Hematopoietic multipotent progenitor cell (in vitro differentiated cells): Measurements from ENCODE around the gene HNMT. TPM values are rescaled to one million over a fixed set of nuclear protein-coding genes. Genes with fewer than 3 reads are reported as not detected.

Experiments used
- DNase-seq, 3 donors: peaks; one replicate each; pipeline ENCODE4 v3.0.0-alpha.2; 2011 to 2015; ENCODE audit warnings: low read depth in 2 of 3, low spot score in 2 of 3
- total RNA-seq: library from RNA; depleted of rRNA; stranded (reverse); fragments of >200 nt; gene quantifications from one replicate; pipeline ENCODE4 v1.2.3, GENCODE V29; 2012

Gene HNMT
- total RNA-seq, 1 donor = 1.1 TPM

DNA sequence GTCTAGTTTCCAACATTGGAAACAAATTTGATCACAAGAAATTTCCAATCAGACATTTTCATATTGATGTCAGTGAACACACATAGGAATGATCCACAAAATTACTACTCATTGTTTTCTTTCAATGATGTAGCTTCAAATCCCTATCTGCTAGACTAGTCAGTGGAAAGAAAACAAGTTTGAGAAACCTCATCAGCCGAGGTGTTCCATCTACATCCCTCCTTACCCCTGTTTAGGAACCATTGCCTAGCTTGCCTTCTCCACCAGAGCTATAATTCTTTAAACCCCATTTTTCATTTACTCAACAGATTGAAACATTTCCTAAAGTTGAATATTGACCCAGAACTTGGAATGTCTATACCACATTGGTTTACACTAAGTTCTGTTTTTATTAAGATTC is 45.3 kb downstream of the HNMT start:
- DNase-seq = no peak

DNA sequence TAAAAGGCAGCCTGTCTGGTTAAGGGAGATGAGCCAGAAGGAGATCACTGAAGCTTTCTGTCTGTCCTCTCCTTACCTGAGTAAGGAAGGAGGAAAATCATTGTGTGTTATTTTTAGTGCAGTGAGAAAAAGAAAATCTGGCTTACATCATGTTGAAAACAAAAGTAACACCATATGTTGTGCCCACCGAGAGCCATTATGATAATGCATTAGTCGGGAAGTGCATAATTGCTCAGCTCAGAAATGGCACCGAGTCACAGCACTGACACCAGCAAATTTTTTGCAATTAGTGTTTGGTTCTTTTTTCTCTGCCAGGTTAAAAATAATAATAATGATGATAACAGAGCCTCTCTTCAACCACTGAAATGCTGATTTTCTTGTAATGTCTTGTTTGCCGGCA is 46.6 kb downstream of the HNMT start:
- no peak for DNase-seq

DNA sequence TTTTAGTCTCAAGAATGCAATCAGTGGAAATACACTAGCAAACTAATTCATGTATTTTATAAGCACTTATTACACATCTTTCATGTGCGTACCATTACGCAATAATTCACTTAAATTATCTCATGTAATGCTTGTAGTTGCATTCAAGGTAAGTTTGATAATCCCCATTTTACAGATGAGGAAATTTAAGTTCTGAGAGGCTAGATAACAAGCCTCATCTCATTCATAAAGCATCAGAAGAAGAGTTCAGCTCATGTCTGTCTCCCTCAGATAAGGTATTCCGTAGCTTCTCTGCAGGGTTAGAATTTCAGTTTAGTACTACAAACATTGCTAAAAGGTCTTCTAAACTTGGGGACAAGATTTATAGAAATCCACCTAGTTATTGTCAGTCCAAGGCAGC is 47.8 kb downstream of the HNMT start:
- DNase-seq = no peak

DNA sequence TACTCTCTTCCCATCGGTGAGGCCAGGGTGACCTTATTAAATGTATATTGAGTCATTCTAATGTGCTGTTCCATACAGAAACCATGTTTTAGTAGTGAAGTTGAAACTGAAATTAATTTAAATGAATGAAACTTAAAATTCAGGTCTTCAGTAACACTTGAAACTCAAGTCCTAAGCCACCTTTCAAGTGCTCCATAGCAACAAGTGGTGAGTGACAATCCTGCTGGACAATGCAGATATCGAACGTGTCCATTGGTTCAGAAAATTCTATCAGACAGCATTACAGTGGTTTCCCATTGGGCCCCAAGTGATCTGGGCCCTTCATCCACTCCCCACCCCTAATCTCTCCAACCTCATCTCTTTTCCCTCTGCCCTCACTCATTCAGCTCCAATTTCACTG is 48.7 kb downstream of the HNMT start:
- DNase-seq = no peak

DNA sequence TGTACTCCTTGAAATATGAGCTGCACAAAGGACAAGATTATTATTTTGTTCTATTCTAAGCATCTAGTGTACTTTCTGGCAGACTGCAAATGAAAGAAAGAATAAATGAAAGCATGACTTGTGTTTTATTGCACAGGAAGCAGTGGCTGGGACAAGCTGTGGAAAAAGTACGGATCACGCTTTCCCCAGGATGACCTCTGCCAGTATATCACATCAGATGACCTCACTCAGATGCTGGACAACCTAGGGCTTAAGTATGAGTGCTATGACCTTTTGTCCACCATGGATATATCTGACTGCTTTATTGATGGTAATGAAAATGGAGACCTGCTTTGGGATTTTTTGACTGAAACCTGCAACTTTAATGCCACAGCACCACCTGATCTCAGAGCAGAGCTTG is 49.4 kb downstream of the HNMT start:
- no peak for DNase-seq

DNA sequence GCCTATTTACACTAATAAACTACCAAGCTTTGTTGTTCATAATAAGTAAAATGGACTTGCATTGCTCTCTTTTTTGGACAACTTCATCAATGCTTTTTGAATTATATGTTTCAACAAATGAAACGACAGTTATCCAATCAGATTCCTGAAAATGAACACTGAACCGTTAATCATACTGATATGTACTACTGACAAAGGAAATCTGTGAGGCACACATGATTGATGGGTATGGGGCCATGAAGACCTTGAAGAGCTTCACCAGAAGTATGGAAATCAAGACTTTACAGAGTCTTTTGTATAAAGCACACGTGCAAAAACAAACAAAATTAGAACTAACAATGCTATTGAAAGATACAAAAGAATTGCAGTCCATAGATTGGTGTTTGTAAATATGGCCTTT is 51.2 kb downstream of the HNMT start:
- DNase-seq = no peak

DNA sequence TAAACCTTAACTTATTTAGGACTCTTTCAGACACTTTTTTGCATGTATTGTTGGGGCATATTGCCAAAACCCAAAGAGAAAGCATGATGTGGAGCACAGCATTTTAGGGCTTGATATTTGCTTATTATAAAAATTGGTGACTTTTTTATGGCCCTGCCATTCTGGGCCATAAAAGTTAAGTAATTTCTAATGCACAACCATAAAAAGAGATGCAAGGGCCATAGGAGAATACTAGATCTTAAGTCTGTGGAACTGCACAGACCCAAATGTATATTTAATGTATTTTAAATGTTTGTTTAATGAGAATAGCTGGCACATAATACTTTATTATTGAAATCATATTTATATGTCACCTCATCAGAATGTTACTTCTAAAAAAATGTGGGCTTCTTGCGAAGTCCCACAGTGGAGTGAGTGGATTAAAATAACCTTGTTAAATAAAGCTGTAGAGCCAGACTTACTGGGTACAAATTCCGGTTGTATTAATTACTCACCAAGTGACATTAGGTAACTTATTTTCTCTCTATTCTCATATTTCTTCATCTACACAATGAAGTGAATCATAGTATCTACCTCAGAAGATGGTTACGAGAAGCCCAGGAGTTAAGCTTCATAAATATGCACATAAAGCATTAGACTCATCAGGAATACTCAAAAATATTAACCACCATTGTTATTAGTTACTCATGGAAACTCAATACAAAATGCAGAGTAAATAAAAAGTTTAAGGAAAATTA is 52.2 kb downstream of the HNMT start:
- no peak for DNase-seq

DNA sequence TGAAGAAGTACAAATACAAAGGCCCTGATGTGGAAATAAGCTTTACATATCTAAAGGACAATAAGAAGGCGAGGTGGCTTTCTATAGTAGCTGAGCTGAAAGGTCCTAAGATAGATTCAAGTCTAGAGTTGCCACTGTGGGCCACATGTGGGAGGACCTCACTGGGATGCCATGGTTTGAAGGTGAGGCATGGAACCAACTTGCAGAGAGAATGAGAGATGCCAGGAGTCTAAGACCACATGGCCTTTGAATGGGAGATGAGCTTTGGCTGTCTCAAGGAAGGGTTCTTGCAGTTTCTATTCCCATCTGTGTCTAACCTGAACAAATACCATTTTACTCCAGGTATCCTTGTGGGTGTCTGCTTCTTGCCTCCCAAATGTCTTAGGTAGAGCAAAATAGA is 53.6 kb downstream of the HNMT start:
- no peak for DNase-seq

DNA sequence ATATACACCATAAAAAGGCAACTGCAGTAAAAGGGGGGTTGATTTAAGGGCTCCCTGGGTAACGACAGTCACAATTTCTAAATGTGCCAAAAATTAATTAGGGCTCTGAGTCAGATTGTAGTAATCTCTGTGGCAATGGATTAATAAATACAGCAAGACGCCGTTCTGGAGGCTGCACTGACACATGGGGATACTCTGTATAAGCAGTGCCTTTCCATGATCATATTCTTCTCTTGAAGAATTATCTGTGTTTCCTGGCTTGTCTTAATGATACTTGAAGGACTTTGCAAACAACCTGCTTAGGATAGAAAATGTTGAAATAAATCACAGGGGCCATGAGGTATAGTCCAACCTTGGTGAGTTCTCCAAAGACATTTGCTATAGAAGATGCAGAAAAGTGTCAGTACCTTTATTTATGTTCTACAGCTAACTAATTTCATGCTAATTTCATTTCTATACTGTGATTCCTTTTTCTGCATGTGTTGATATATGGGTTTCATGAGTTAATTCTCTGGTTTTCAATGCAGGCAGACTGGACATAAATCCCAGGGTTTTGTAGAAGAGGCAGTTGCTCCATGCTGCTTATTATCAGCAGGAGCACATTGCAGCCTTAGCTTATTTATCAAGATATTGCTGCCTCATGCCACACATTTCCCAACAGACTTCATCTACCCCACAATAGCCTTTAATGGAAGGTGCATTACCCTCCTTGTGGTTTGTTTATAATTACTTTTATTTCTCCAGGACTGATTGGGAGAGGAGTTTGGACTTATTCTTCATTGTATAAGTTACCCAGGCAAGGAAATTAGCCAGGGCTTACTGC is 54.8 kb downstream of the HNMT start:
- DNase-seq = no peak

DNA sequence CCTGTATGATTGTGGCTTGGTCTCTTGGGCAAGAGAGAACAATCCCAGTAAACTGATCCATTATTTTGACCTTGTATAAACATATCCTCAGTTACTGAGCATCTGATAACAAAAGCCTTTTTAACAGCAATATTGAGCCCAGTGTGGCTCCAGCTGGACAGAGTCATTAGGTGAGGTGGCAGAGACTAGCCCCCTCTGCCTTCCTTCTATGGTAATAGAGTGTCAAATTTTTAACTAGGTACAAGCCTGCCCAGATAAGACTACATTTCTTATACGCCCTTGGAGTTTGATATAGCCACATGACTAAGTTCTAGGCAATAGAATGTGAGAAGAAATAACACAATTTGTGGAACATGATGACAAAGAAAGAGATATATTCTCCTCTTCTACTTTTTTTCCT is 56.2 kb downstream of the HNMT start:
- DNase-seq = no peak

DNA sequence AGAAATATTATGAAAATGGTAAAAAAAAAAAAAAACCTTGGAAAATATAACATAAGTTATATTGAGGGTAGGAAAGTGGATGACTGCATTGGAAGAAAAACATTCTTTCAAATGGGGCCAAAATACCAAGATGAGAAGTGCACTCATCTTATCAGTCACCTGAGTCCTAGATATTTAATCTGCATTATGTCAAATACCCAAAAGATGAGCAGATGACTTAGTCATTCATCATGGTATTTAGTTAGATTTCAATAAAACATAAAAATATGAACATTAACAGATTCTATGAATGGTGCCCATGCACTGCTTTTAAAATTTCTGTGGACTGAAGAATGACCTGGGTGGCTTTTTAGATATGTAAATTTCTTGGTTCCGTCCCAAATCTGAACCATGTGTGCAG is 56.9 kb downstream of the HNMT start:
- DNase-seq = no peak

DNA sequence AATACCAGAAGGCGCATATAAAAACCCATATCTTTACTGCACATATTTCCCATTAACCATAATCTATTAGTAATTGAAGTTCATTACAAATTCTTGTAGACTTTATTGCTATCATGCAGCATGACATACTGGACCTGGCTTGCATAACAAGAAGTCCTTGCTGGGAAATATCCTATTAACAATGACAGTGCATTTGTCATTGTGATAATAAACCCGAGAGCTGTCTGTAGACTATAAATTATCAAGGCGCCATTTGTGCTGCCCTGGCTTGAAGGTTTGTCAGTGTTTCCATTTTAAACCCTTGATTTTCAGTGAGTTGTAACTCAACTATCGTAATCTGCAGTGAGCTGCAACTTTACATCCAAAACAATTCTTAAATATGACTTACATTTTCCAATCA is 59.0 kb downstream of the HNMT start:
- no peak for DNase-seq

DNA sequence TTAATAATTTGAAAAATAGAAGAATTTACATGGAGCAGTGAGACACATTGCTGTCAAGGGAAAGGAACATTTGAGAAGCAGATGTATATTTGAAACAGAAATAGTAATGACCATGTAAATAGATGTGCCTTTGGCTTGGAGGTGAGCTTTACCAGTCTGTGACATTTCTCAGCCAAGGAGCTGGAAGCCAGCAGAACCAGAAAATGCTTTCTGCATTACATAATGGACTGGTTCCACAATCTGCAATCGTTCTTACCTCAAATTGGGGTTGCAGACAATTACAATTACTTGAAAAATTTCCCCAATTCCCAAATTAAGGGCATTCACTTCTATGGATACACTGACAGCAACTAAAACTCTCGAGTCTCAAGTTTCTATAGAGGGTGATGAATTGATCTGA is 59.7 kb downstream of the HNMT start:
- no peak for DNase-seq

DNA sequence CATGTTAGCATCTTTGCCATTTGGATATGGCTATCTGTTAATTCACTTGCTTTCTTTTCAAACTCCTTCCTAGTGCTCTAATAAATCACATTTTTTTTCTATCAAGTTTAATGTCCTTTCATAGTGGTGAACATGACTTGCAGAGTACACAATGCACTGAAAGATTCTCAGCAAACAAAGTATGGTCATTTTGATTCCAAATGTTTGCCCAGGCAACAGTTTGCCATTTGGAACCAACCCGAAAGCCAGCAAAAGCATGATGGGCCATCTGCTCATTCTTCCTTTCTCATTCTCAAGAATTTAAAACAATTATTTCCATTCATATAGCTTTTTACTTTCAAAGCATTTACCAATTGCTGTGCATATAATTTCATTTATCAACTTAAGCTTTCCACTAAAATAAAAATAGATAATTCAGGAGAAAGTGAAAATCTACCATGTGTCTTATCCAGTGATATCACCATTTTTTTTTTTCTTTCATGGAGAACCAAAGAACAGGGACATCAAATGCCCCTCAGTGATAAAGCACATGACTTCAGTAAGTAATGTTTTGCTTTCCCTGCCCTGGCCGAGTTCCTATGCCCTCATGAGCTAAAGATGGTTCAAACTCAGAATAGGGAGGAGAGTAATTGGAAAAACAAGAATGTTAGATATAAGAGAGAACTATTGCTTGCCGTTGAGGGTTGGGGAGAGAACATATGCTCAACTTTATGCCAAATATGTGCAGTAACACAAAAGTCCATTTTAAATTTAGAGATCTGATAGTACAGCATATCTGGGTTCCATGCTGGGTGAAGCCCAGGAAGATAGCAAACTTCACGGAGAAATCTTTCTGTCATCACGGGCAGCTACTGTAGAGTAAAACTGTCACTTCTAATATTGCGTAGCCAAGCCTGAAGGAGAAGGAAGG is 62.1 kb downstream of the HNMT start:
- no peak for DNase-seq

DNA sequence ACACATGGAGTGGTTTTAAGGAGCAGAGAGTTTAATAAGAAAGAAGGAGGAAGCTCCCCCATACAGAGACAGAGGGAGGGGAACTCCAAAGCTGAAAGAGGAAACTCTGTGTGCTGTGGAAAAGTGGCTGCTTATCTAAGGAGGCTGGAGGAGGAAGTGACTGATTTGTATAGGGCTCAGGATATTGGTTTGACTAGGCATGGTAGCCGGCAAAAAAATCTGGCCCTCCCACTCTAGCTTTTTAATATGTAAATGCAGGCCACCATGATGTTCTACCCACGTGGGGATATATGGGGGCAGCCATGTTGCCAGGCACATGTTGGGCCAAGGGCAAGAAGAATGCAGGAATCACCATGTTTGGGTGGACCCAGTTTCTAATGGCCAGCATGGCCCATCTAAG is 64.3 kb downstream of the HNMT start:
- DNase-seq = peak in 2 of 3 donors; percentile 67 to 82

DNA sequence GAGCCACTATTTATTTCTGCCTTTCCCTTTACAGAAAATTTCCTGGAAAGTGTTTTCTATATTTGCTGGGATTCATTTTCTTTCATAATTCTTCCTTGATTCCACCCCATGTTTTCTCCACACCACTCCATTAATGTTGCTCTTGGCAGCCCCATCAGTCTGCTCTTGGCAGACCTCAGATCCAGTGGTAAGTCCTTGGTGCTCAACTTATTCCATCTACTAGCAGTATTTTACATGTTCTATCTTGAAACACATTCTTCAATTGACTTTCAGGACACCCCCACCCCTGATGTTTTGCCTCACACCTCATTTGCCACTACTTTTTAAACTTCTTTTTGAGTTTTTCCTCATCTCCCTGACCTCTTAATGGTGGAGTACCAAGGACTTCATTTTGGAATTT is 65.0 kb downstream of the HNMT start:
- DNase-seq = no peak

DNA sequence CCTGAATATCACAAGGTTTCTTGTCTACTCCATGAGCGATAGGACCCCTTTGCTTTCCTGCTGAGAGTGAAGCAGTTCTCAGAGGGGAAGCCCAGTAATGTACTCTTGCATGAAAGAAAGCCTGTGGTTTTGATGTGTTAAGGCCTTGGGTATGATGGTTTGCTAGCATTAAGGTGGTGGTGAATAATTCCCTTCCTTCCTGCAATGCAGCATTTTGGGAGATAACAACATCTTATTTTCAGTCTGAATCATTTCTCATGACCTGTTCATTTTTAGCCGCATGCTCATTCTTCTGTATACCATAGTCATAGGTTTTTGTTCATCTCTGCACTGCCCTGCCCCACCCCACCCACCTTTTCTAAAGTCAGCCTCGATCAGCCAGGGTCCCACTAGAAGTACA is 66.2 kb downstream of the HNMT start:
- DNase-seq = no peak

DNA sequence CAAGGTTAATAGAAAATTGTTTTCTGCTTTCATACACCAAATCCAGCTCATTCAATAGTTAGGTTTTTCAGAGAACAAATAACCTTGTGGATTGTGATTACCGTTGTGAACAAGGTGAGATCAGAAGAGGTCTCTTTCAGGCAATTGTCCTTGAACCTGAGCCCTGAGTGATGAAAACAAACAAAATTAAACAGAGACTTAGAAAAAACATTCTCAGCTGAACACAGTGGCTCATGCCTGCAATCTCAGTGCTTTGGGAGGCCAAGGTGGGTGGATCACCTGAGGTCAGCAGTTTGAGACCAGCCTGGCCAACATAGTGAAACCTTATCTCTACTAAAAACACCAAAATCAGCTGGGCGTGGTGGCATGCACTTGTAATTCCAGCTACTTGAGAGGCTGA is 68.1 kb downstream of the HNMT start:
- no peak for DNase-seq

DNA sequence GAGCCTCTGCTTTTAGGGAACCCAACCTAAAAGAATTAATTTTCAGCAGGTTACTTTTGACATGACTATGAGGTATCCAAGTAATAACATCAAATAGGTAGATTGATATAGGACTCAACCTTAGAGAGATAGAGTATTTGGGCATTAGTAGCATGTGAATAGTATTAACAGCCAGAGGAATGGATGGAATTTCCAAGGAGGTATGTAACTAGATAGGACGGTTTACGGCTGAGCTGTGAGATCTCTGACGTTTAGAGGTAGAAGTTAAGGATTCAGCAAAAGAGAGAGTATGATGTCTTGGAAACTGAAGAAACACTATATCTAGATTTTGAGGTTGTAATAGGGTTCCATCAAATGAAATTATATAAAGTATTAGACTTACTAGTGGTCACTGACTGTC is 70.3 kb downstream of the HNMT start:
- no peak for DNase-seq

DNA sequence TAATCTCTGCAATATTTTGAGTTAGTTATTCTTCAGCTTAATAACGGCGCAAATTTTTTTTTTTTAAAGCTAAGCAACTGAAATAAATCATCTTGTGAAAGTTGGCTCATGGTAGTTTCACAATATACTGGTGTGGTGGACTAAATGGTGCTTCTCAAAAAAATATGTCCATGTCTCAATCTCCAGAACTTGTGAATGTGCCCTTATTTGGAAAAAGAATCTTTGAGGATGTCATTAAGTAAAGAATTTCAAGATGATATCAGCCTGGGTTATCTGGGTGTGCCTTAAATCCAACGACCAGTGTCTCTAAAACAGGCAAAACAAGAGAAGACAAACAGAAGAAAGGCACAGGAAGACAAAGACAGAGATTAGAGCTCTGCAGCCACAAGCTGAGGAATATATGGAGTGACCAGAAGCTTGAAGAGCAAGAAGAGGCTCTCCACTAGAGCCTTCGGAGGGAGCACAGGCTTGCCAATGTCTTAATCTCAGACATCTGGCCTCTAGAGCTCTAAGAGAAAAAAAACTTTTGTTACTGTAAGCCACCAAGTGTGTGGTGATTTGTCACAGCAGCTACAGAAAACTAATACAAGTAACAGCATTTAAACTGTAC is 71.4 kb downstream of the HNMT start:
- DNase-seq = no peak

DNA sequence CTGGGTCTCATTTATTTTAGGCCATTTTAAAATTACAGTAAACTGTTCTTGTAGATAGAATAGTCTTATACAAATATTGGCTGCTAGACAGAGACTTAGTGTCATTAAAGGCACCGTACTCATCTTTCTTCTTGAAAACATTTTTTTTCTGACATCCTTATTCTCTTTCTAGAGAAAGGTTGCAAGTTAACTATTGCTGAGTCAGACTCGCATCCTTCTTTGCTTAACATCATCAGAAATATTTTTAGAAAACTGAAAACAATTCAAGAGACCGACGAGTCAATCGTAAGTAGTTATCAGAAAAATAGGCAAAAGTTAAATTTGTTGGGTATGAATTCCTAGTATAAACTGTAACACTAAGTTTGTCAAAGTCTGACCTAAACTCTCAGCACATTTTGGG is 72.2 kb downstream of the HNMT start:
- DNase-seq = no peak
